NCI-H1048 (cell line): ENCODE results near the gene PROB1.
"Not testable (repeated sequence)": the region's sequence is repeated elsewhere in the genome, so short reads cannot be mapped to it uniquely, and the experiment has no call there.

Experiments
- DNase-seq: peaks from one replicate; lab custom pipeline; 2025; lab: John Stamatoyannopoulos, UW

The PROB1 gene

GRCh38 chr5:139392678-139393496, 2.0 kb downstream of the PROB1 start:
- no peak for DNase-seq

- DNase-seq = no peak
These were observed 2.6 kb downstream of the PROB1 start for GRCh38 chr5:139392324-139392677.

- no peak for DNase-seq
These were observed 3.2 kb downstream of the PROB1 start for GRCh38 chr5:139391570-139392323.

GRCh38 chr5:139390639-139391569, 4.0 kb downstream of the PROB1 start:
- DNase-seq = no peak

GRCh38 chr5:139389701-139390638, 4.9 kb downstream of the PROB1 start, which contains the start of gene MZB1:
MZB1 (minus strand) TSS chr5:139389913; CDS start chr5:139389856, 57 bp downstream.
- DNase-seq = no peak

GRCh38 chr5:139388198-139388821, 6.6 kb downstream of the PROB1 start:
- DNase-seq = no peak

GRCh38 chr5:139387611-139388197, 7.2 kb downstream of the PROB1 start:
- DNase-seq = no peak

- DNase-seq = not testable (repeated sequence)
These were observed 7.9 kb downstream of the PROB1 start for GRCh38 chr5:139386956-139387355.

GRCh38 chr5:139386050-139386438, 8.9 kb downstream of the PROB1 start:
- DNase-seq = no peak

GRCh38 chr5:139385061-139386049, 9.5 kb downstream of the PROB1 start:
- DNase-seq = no peak

- no peak for DNase-seq
These were observed 10.3 kb downstream of the PROB1 start for GRCh38 chr5:139384591-139385051.

GRCh38 chr5:139383993-139384590, 10.8 kb downstream of the PROB1 start:
- no peak for DNase-seq

- DNase-seq = no peak
These were observed 11.5 kb downstream of the PROB1 start, which contains the start of gene SLC23A1 for GRCh38 chr5:139383275-139383992. SLC23A1 (minus strand) TSS chr5:139383297; CDS start chr5:139383253, 44 bp downstream.

GRCh38 chr5:139382807-139383206, 12.1 kb downstream of the PROB1 start:
- DNase-seq = no peak

GRCh38 chr5:139381837-139382761, 12.8 kb downstream of the PROB1 start:
- no peak for DNase-seq
